ENCODE data around the gene TTC22. TPM values are rescaled to one million over a fixed set of nuclear protein-coding genes. Genes with fewer than 3 reads are reported as not detected.

The TTC22 gene
- total RNA-seq, 1 donor from 2014 or later: 5.7 TPM

DNA sequence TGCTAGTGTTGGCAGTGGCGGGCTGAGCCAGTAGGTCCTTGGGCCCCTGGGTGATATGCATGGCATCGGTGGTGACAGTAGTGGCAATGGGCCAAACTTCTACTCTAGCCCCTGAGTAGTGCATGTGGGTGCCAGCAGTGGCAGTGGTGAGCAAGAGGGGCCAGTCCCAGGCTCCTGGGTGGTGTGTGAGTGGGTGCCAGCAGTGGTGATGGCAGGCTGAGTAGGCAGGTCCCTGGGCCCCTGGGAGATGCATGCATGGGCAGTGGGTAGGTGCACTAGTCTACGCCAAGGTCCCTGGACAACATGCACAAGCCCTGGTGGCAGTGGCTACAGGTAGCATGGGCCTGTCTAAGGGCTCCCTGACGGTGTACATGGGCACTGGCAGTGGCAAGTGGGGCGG, 24.6 kb upstream of the TTC22 start:
- peaks cover 2% of the 10 kb centered on the region for H3K27me3 ChIP-seq (ENCODE audit: control insufficient read depth, insufficient read depth, low read length)
- TF ChIP-seq, protein P1, sequence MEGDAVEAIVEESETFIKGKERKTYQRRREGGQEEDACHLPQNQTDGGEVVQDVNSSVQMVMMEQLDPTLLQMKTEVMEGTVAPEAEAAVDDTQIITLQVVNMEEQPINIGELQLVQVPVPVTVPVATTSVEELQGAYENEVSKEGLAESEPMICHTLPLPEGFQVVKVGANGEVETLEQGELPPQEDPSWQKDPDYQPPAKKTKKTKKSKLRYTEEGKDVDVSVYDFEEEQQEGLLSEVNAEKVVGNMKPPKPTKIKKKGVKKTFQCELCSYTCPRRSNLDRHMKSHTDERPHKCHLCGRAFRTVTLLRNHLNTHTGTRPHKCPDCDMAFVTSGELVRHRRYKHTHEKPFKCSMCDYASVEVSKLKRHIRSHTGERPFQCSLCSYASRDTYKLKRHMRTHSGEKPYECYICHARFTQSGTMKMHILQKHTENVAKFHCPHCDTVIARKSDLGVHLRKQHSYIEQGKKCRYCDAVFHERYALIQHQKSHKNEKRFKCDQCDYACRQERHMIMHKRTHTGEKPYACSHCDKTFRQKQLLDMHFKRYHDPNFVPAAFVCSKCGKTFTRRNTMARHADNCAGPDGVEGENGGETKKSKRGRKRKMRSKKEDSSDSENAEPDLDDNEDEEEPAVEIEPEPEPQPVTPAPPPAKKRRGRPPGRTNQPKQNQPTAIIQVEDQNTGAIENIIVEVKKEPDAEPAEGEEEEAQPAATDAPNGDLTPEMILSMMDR (IDR thresholded peaks at IDR 0.05; ENCODE audit: insufficient read depth, low read length, poor library complexity, severe bottlenecking): no peak
- H3K4me3 ChIP-seq (ENCODE audit: low read depth, low read length): no peak overlapping the region
- no peak for DNase-seq (ENCODE audit: low read depth)
- H3K36me3 ChIP-seq (ENCODE audit: control insufficient read depth, insufficient read depth, low read length): no peaks in the 10 kb centered on the region

DNA sequence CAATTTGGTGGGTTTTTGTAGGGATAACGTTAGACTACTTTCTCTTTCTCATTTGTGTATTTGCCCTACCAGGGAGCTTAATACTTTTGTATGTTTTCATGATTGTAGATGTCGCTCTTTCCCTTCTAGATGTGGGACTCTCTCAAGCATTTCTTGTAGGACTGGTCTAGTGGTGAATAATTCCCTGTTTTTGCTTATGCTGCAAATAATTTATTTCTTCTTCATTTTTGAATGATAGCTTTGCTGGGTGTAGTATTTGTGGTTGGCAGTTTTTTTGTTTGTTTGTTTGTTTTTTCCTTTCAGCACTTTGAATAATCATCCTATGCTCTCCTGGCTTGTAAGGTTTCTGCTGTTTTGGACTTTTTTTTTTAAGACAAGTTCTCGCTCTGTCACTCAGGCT, 22.5 kb upstream of the TTC22 start:
- no peak for DNase-seq (ENCODE audit: low read depth)
- H3K27me3 ChIP-seq (ENCODE audit: control insufficient read depth, insufficient read depth, low read length): peaks cover 2% of the 10 kb centered on the region
- no peak overlapping the region for H3K4me3 ChIP-seq (ENCODE audit: low read depth, low read length)
- TF ChIP-seq, protein P1 (IDR thresholded peaks at IDR 0.05; ENCODE audit: insufficient read depth, low read length, poor library complexity, severe bottlenecking): no peak
- no peaks in the 10 kb centered on the region for H3K36me3 ChIP-seq (ENCODE audit: control insufficient read depth, insufficient read depth, low read length)

DNA sequence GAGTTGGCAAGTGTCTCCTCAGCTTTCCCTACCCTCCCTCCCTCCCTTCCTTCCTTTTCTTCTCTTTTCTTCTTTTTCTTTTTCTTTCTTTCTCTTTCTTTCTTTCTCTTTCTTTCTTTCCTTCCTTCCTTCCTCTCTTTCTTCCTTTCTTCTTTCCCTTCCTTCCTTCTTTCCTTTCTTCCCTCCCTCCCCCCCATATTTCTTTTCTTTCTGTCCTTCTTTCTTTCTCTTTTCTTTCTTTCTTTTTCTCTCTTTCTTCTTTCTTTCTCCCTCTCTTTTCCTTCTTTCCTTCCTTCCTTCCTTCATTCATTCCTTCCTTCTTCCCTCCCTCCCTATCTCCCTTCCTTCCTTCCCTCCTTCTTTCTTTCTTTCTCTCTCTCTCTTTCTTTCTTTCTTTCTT, 18.6 kb upstream of the TTC22 start:
- no peaks in the 10 kb centered on the region for H3K36me3 ChIP-seq (ENCODE audit: control insufficient read depth, insufficient read depth, low read length)
- DNase-seq (ENCODE audit: low read depth): no peak
- H3K4me3 ChIP-seq (ENCODE audit: low read depth, low read length): no peak overlapping the region
- no peaks in the 10 kb centered on the region for H3K27me3 ChIP-seq (ENCODE audit: control insufficient read depth, insufficient read depth, low read length)
- TF ChIP-seq, protein P1 (IDR thresholded peaks at IDR 0.05; ENCODE audit: insufficient read depth, low read length, poor library complexity, severe bottlenecking): no peak

DNA sequence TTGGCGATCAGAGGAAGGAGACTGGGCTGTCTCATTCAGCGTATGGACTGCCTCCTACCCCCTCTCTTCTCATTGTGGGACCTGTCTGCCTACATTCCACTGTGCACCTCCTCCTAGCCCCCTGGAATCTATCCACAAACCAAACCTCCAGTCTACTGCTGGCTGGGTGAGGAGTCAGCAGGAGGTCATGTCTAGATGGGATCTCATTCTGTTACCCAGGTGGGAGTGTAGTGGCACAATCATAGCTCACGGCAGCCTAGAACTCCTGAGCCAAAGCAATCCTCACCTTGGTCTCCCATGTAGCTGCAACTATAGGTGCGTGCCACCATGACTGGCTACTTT, 18.0 kb upstream of the TTC22 start:
- no peak for DNase-seq (ENCODE audit: low read depth)
- no peak overlapping the region for H3K4me3 ChIP-seq (ENCODE audit: low read depth, low read length)
- TF ChIP-seq, protein P1 (IDR thresholded peaks at IDR 0.05; ENCODE audit: insufficient read depth, low read length, poor library complexity, severe bottlenecking): no peak

DNA sequence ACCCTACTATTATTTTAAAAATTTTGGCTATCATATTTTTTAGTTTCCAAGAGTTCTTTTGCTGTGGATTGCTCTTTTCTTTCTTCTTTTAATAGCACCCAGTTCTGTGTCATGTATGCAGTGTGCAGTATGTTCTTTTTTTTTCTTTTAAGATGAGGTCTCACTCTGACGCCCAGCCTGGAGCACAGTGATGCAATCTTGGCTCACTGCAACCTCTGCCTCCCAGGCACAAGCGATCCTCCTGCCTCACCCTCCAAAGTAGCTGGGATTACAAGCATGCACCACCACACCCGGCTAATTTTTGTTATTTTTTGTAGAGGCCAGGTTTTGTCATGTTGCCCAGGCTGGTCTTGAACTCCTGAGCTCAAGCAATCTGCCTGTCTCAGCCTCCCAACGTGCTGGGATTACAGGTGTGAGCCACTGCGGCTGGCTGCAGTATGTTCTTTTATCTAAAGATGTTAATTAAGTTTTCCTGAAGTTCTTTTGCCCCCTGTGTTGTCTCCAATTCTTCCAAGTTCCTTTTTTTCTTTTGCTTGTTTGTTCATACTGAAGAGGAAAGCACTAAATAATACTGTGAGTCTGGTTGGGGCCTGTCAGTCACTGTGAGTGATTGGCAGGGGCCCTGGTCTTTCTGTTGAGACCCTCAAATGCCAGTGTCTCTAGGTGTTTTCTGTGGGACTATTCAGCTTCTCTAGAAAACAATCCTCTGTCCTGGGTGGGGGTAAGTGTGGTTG, 17.5 kb upstream of the TTC22 start:
- no peak for DNase-seq (ENCODE audit: low read depth)
- TF ChIP-seq, protein P1 (IDR thresholded peaks at IDR 0.05; ENCODE audit: insufficient read depth, low read length, poor library complexity, severe bottlenecking): no peak
- H3K27me3 ChIP-seq (ENCODE audit: control insufficient read depth, insufficient read depth, low read length): peaks cover 2% of the 10 kb centered on the region
- no peak overlapping the region for H3K4me3 ChIP-seq (ENCODE audit: low read depth, low read length)
- no peaks in the 10 kb centered on the region for H3K36me3 ChIP-seq (ENCODE audit: control insufficient read depth, insufficient read depth, low read length)

More for the DNA sequence above, 18.0 kb upstream of the TTC22 start:
- no peaks in the 10 kb centered on the region for H3K36me3 ChIP-seq (ENCODE audit: control insufficient read depth, insufficient read depth, low read length)
- peaks cover 2% of the 10 kb centered on the region for H3K27me3 ChIP-seq (ENCODE audit: control insufficient read depth, insufficient read depth, low read length)

DNA sequence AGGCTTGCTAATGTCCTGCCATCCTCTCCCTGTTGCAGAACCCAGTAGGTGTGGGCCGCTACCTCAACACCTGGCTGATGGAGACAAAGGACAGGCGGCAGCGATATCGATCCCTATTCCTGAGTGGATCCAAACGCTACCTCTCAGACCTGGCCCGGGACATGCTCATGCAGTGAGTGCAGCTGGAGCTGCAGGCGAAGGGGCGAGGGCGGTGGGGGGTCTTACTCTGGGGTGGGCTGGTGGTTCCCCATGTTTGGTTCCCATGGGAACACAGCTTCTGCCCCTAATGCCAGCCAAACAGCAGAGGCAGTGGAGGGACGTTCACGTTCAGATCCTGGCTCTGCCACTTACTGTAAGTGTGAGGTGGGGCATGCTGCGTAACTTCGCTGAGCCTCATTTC, 15.8 kb upstream of the TTC22 start:
- Histone ChIP-seq H3K4me3 (ENCODE audit: low read depth, low read length) (no peak overlapping the region), H3K27me3 (ENCODE audit: control insufficient read depth, insufficient read depth, low read length) (peaks cover 2% of the 10 kb centered on the region), H3K36me3 (ENCODE audit: control insufficient read depth, insufficient read depth, low read length) (no peaks in the 10 kb centered on the region)
- TF ChIP-seq, protein P1 (IDR thresholded peaks at IDR 0.05; ENCODE audit: insufficient read depth, low read length, poor library complexity, severe bottlenecking): no peak
- no peak for DNase-seq (ENCODE audit: low read depth)

Data from kidney epithelial cell (primary cell).